Tibial nerve (tissue), 4 donors: ENCODE data around the gene ZNF708. TPM values are rescaled to one million over a fixed set of nuclear protein-coding genes. Genes with fewer than 3 reads are reported as not detected.
A peak's percentile ranks its signal among the peaks of the same experiment; 100 is the strongest.
"Not testable (repeated sequence)": the region's sequence is repeated elsewhere in the genome, so short reads cannot be mapped to it uniquely, and the experiment has no call there.

ENCODE experiments used
- DNase-seq, 2 donors: peaks; one replicate each; pipeline ENCODE4 v3.0.0-alpha.2; 2019; ENCODE audit warnings: low spot score in 2 of 2
- H3K27ac ChIP-seq, 4 donors: fragments of 200-600 bp; sonication (generic) in 3 of 4; one replicate each; pipeline ENCODE4 v1.5.1; 2017 to 2019; ENCODE audit warnings: mild to moderate bottlenecking in 1 of 4
- H3K27me3 ChIP-seq, 2 donors: fragments of 200-600 bp; sonication (generic) in 1 of 2; one replicate each; pipeline versions ENCODE4 v1.5.1 to v1.6.0; 2017 to 2019
- H3K36me3 ChIP-seq, 3 donors: fragments of 200-600 bp; sonication (generic); one replicate each; pipeline ENCODE4 v1.5.1; 2018 to 2019
- H3K4me1 ChIP-seq, 4 donors: fragments of 200-600 bp; sonication (generic) in 3 of 4; one replicate each; pipeline ENCODE4 v1.5.1; 2017 to 2019
- H3K4me3 ChIP-seq, 4 donors: fragments of 200-600 bp; sonication (generic) in 3 of 4; one replicate each; pipeline ENCODE4 v1.5.1; 2017 to 2019; ENCODE audit warnings: mild to moderate bottlenecking in 1 of 4, moderate library complexity in 1 of 4
- H3K9me3 ChIP-seq, 4 donors: fragments of 200-600 bp; sonication (generic) in 3 of 4; one replicate each; pipeline ENCODE4 v1.5.1; 2017 to 2019
- EP300 ChIP-seq, 2 donors: sonication (generic); formaldehyde crosslinking; IDR thresholded peaks; one replicate each; pipeline ENCODE4 v1.6.1; 2017; ENCODE audit warnings: antibody characterized with exemption in 2 of 2, mild to moderate bottlenecking in 1 of 2
- POLR2A ChIP-seq, 2 donors: fragments of 450-650 bp; IDR thresholded peaks; one replicate each; pipeline ENCODE4 v1.6.1; 2017; ENCODE audit warnings: antibody characterized with exemption in 2 of 2, mild to moderate bottlenecking in 2 of 2, moderate library complexity in 2 of 2
- WGBS, 2 donors: methylation state at CpG; one replicate each; pipeline ENCODE4 v1.1.5; 2018; 5-methylcytosine and 5-hydroxymethylcytosine counted together
- total RNA-seq, 4 donors: library from RNA; depleted of rRNA; stranded (reverse); fragments of >200 nt; gene quantifications; one replicate each; pipeline ENCODE4 v1.1.0, GENCODE V29; 2016
- TF ChIP-seq, protein P1 (sequence below), 5 experiments: fragments of 200-600 bp in 3 of 5; fragments of 450-650 bp in 2 of 5; sonication (generic) in 3 of 5; IDR thresholded peaks; one replicate each; pipeline ENCODE4 v1.5.1; 2016 to 2019; ENCODE audit warnings: antibody characterized with exemption in 5 of 5, mild to moderate bottlenecking in 3 of 5, moderate library complexity in 2 of 5

The ZNF708 gene
- total RNA-seq, result 10 to 100 TPM; 32.4 to 48.2 (median 39.9) TPM

DNA sequence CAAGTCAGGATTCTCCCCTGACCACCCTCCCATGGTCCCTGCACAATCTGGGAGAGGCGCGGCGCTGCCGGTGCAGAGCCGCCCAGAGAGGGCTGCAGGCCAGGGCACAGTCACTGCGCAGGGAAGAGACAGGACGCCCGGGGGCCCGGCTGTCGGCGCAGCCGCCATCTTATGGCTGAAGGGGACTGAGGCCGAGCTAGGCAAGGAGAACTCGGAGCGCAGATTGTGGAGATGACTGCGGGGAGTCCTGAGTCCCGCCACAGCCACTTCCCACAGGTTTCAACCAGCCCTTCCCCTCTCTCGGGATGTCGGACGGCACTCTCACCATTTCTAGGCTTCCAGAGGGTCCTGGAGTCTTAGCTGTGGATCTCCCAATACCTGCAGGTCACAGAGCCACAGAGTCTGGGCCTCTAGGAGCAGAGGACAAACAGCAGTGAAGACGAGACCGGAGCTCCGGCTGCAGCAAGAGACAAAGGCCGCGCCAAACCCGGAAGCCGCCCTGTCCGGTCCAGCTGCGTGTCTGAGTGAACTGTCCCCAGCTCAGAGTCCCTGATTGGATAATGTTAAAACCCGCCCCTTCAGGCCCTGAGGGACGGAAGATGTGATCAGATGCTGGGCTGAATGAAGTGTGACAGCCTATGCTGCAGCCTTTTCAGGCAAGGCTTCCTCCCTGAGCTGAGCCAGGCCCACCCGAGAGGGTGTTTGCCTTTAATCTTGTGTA lies at the start of gene ZNF708:
TSS of gene ZNF708 (minus strand) at position 526 of the 721 bp plus-strand sequence. CDS start at position 328, 198 bp downstream.
- WGBS, 2 donors, result 0 to 1% methylated on average over 19 to 29 of the region's 32 CpGs

GRCh38 chr19:21362291-21362690 lies 33.1 kb upstream of the ZNF708 start:
- Histone ChIP-seq H3K27ac (no peak overlapping the region), H3K4me1 (peaks cover 0 to 16% (median 0%) of the 10 kb centered on the region in 4 donors), H3K9me3 (peaks cover 0 to 10% (median 0%) of the 10 kb centered on the region in 4 donors), H3K27me3 (no peaks in the 10 kb centered on the region), H3K4me3 (no peak overlapping the region), H3K36me3 (peaks cover 0 to 52% (median 0%) of the 10 kb centered on the region in 3 donors)
- TF ChIP-seq, protein P1, sequence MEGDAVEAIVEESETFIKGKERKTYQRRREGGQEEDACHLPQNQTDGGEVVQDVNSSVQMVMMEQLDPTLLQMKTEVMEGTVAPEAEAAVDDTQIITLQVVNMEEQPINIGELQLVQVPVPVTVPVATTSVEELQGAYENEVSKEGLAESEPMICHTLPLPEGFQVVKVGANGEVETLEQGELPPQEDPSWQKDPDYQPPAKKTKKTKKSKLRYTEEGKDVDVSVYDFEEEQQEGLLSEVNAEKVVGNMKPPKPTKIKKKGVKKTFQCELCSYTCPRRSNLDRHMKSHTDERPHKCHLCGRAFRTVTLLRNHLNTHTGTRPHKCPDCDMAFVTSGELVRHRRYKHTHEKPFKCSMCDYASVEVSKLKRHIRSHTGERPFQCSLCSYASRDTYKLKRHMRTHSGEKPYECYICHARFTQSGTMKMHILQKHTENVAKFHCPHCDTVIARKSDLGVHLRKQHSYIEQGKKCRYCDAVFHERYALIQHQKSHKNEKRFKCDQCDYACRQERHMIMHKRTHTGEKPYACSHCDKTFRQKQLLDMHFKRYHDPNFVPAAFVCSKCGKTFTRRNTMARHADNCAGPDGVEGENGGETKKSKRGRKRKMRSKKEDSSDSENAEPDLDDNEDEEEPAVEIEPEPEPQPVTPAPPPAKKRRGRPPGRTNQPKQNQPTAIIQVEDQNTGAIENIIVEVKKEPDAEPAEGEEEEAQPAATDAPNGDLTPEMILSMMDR (IDR thresholded peaks at IDR 0.05), result no peak
- no peak for TF ChIP-seq POLR2A (IDR thresholded peaks at IDR 0.05)
- TF ChIP-seq EP300 (IDR thresholded peaks at IDR 0.05), result no peak
- WGBS, 2 donors, result 92 to 95% methylated on average over 3 of the region's 3 CpGs
- no peak for DNase-seq

More for the DNA sequence above, at the start of gene ZNF708:
- H3K4me3 ChIP-seq, result peak within 1 kb of the TSS; percentile 50 to 86 (median 70)
- peaks cover 0 to 5% (median 0%) of the 10 kb centered on the region in 4 donors for H3K9me3 ChIP-seq
- H3K27ac ChIP-seq, result peak within 1 kb of the TSS; percentile 73 to 98 (median 94)
- peaks cover 0 to 20% (median 8%) of the 10 kb centered on the region in 3 donors for H3K36me3 ChIP-seq
- no peaks in the 10 kb centered on the region for H3K27me3 ChIP-seq
- peaks cover 0 to 28% (median 4%) of the 10 kb centered on the region in 4 donors for H3K4me1 ChIP-seq
- TF ChIP-seq POLR2A (IDR thresholded peaks at IDR 0.05) (peak; percentile 83 to 93), EP300 (IDR thresholded peaks at IDR 0.05) (peak; percentile 51 to 94)
- TF ChIP-seq, protein P1 (IDR thresholded peaks at IDR 0.05), result no peak
- DNase-seq, result peak; percentile 83 to 92

DNA sequence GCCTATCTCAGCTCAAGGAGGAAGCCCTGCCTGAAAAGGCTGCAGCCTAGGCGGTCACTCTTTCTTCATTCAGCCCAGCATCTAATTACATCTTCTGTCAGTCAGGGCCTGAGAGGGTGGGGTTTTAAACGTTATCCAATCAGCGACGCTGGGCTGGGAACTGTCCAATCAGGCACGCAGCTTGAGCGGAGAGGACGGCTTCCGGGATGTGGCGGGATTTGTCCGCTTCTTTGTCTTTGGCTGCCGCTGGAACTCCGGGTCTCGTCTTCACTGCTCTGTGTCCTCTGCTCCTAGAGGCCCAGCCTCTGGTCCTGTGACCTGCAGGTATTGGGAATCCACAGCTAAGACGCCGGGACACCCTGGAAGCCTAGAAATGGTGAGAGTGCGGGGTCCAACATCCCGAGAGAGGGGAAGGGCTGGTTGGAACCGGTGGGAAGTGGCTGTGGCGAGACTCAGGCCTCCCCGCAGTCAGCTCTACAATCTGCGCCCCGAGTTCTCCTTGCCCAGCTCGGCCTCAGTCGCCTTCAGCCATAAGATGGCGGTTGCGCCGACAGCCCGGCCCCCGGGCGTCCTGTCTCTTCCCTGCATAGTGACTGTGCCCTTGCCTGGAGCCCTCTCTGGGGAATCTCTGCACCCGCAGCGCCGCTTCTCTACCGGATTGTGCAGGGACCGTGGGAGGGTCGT lies 29.7 kb upstream of the ZNF708 start, which contains the start of gene ZNF738:
TSS of gene ZNF738 (plus strand) at position 233 of the 684 bp plus-strand sequence. CDS start at position 374, 141 bp downstream.
- Histone ChIP-seq H3K27ac (peak within 1 kb of the TSS; percentile 53 to 86 (median 72)), H3K4me3 (peak within 1 kb of the TSS; percentile 50 to 82 (median 62)), H3K4me1 (peaks cover 0 to 16% (median 0%) of the 10 kb centered on the region in 4 donors), H3K36me3 (peaks cover 0 to 20% (median 0%) of the 10 kb centered on the region in 3 donors), H3K27me3 (no peaks in the 10 kb centered on the region), H3K9me3 (no peaks in the 10 kb centered on the region)
- TF ChIP-seq, protein P1 (IDR thresholded peaks at IDR 0.05), result peak in 1 of 5 experiments; percentile 12
- TF ChIP-seq POLR2A (IDR thresholded peaks at IDR 0.05) (peak in 1 of 2 donors; percentile 63), EP300 (IDR thresholded peaks at IDR 0.05) (peak in 1 of 2 donors; percentile 72)
- peak; percentile 74 to 93 for DNase-seq
- 0 to 1% methylated on average over 18 to 34 of the region's 36 CpGs for WGBS, 2 donors

GRCh38 chr19:21352830-21353229 lies 23.6 kb upstream of the ZNF708 start:
- Histone ChIP-seq H3K36me3 (no peaks in the 10 kb centered on the region), H3K27me3 (no peaks in the 10 kb centered on the region), H3K9me3 (peaks cover 0 to 6% (median 0%) of the 10 kb centered on the region in 4 donors), H3K4me3 (no peak overlapping the region), H3K4me1 (no peaks in the 10 kb centered on the region), H3K27ac (no peak overlapping the region)
- 26 to 47% methylated on average over 2 of the region's 2 CpGs for WGBS, 2 donors
- TF ChIP-seq, protein P1 (IDR thresholded peaks at IDR 0.05), result no peak
- no peak for TF ChIP-seq EP300 (IDR thresholded peaks at IDR 0.05)
- TF ChIP-seq POLR2A (IDR thresholded peaks at IDR 0.05), result no peak
- no peak for DNase-seq

- peaks cover 0 to 30% (median 0%) of the 10 kb centered on the region in 4 donors for H3K9me3 ChIP-seq
- not testable (repeated sequence) for H3K27me3 ChIP-seq, H3K36me3 ChIP-seq, H3K4me1 ChIP-seq, H3K4me3 ChIP-seq, DNase-seq, H3K27ac ChIP-seq
- WGBS, 2 donors, result 47 to 50% methylated on average over 2 of the region's 2 CpGs
Measured at GRCh38 chr19:21344841-21345240, 15.6 kb upstream of the ZNF708 start.
